HUES64 (cell line): Measurements from ENCODE around the gene TBC1D17.

Experiments used
- H3K27ac ChIP-seq: 2 replicates; pipeline ENCODE4 v1.7.0; 2013; ENCODE audit warnings: low read depth, low read length, inconsistent platforms
- H3K27me3 ChIP-seq: 2 replicates; pipeline ENCODE4 v1.6.1; 2013; ENCODE audit warnings: mild to moderate bottlenecking, low read length; ENCODE audit not compliant: insufficient read depth
- H3K36me3 ChIP-seq: 2 replicates; pipeline ENCODE4 v1.6.1; 2013; ENCODE audit warnings: mild to moderate bottlenecking, low read length; ENCODE audit not compliant: insufficient read depth
- H3K4me1 ChIP-seq: 2 replicates; pipeline ENCODE4 v1.6.1; 2013; ENCODE audit warnings: mild to moderate bottlenecking, low read length, moderate library complexity; ENCODE audit not compliant: insufficient read depth
- H3K4me3 ChIP-seq: 2 replicates; pipeline ENCODE4 v1.5.1; 2013; ENCODE audit warnings: mild to moderate bottlenecking, low read length, moderate library complexity
- H3K9ac ChIP-seq: 2 replicates; pipeline ENCODE4 v1.6.1; 2013; ENCODE audit warnings: mild to moderate bottlenecking, low read depth, low read length
- H3K9me3 ChIP-seq: 2 replicates; pipeline ENCODE4 v1.6.1; 2013; ENCODE audit warnings: low read depth, low read length; ENCODE audit not compliant: insufficient read depth
- WGBS: fragments of 150-250, 120-280 bp; methylation state at CpG from one replicate; pipeline ENCODE4 v1.1.7; 2013; ENCODE audit warnings: missing lambda C conversion rate; 5-methylcytosine and 5-hydroxymethylcytosine counted together

The TBC1D17 gene

GRCh38 chr19:49906879-49907564 is 29.5 kb downstream of the TBC1D17 start:
- peaks cover 49% of the 10 kb centered on the region for H3K36me3 ChIP-seq
- no peaks in the 10 kb centered on the region for H3K4me1 ChIP-seq
- no peak overlapping the region for H3K4me3 ChIP-seq
- no peak overlapping the region for H3K9ac ChIP-seq
- no peaks in the 10 kb centered on the region for H3K9me3 ChIP-seq
- H3K27ac ChIP-seq, result peak overlapping the region; percentile 9; the same call in 1 of the 2 replicates
- no peaks in the 10 kb centered on the region for H3K27me3 ChIP-seq
- 89% methylated on average over 16 of the region's 16 CpGs for WGBS

- Histone ChIP-seq H3K4me1 (no peaks in the 10 kb centered on the region), H3K9me3 (no peaks in the 10 kb centered on the region), H3K27me3 (no peaks in the 10 kb centered on the region), H3K9ac (no peak overlapping the region), H3K4me3 (no peak overlapping the region), H3K36me3 (peaks cover 56% of the 10 kb centered on the region), H3K27ac (no peak overlapping the region)
- 95% methylated on average over 23 of the region's 23 CpGs for WGBS
Measured at GRCh38 chr19:49907745-49908446, 30.4 kb downstream of the TBC1D17 start.

GRCh38 chr19:49908480-49909420 is 31.2 kb downstream of the TBC1D17 start:
- Histone ChIP-seq H3K36me3 (peaks cover 62% of the 10 kb centered on the region), H3K27me3 (no peaks in the 10 kb centered on the region), H3K27ac (no peak overlapping the region), H3K4me1 (no peaks in the 10 kb centered on the region), H3K4me3 (no peak overlapping the region), H3K9ac (no peak overlapping the region), H3K9me3 (no peaks in the 10 kb centered on the region)
- 96% methylated on average over 37 of the region's 37 CpGs for WGBS

- no peaks in the 10 kb centered on the region for H3K4me1 ChIP-seq
- H3K4me3 ChIP-seq, result no peak overlapping the region
- H3K9ac ChIP-seq, result no peak overlapping the region
- H3K27ac ChIP-seq, result no peak overlapping the region
- no peaks in the 10 kb centered on the region for H3K9me3 ChIP-seq
- 93% methylated on average over 5 of the region's 5 CpGs for WGBS
- peaks cover 74% of the 10 kb centered on the region for H3K36me3 ChIP-seq
- no peaks in the 10 kb centered on the region for H3K27me3 ChIP-seq
Measured at GRCh38 chr19:49910179-49910578, 32.7 kb downstream of the TBC1D17 start.

- peaks cover 82% of the 10 kb centered on the region for H3K36me3 ChIP-seq
- H3K9ac ChIP-seq, result no peak overlapping the region
- H3K27ac ChIP-seq, result no peak overlapping the region
- no peaks in the 10 kb centered on the region for H3K4me1 ChIP-seq
- H3K4me3 ChIP-seq, result no peak overlapping the region
- no peaks in the 10 kb centered on the region for H3K9me3 ChIP-seq
- WGBS, result 84% methylated on average over 9 of the region's 9 CpGs
- no peaks in the 10 kb centered on the region for H3K27me3 ChIP-seq
Measured at GRCh38 chr19:49911381-49912145, 34.1 kb downstream of the TBC1D17 start.

GRCh38 chr19:49912965-49913685 is 35.6 kb downstream of the TBC1D17 start:
- H3K9ac ChIP-seq, result no peak overlapping the region

GRCh38 chr19:49913720-49914119 is 36.2 kb downstream of the TBC1D17 start:
- H3K4me3 ChIP-seq, result no peak overlapping the region
- peaks cover 77% of the 10 kb centered on the region for H3K36me3 ChIP-seq
- H3K27me3 ChIP-seq, result no peaks in the 10 kb centered on the region
- H3K9ac ChIP-seq, result no peak overlapping the region
- WGBS, result 94% methylated on average over 10 of the region's 10 CpGs
- no peaks in the 10 kb centered on the region for H3K9me3 ChIP-seq
- 0 out of 2 replicates have a peak, but pooled peaks cover 3% of the 10 kb centered on the region for H3K4me1 ChIP-seq
- no peak overlapping the region for H3K27ac ChIP-seq

More at GRCh38 chr19:49912965-49913685, 35.6 kb downstream of the TBC1D17 start:
- Histone ChIP-seq H3K36me3 (peaks cover 78% of the 10 kb centered on the region), H3K27ac (no peak overlapping the region), H3K9me3 (no peaks in the 10 kb centered on the region), H3K4me3 (no peak overlapping the region), H3K4me1 (0 out of 2 replicates have a peak, but pooled peaks cover 3% of the 10 kb centered on the region), H3K27me3 (no peaks in the 10 kb centered on the region)
- WGBS, result 91% methylated on average over 21 of the region's 21 CpGs

GRCh38 chr19:49915271-49915670 is 37.8 kb downstream of the TBC1D17 start:
- WGBS, result 97% methylated on average over 6 of the region's 6 CpGs
- Histone ChIP-seq H3K27me3 (no peaks in the 10 kb centered on the region), H3K36me3 (peaks cover 66% of the 10 kb centered on the region), H3K4me3 (no peak overlapping the region), H3K4me1 (0 out of 2 replicates have a peak, but pooled peaks cover 3% of the 10 kb centered on the region), H3K9me3 (no peaks in the 10 kb centered on the region), H3K9ac (no peak overlapping the region), H3K27ac (no peak overlapping the region)

- H3K4me3 ChIP-seq, result no peak overlapping the region
- 85% methylated on average over 21 of the region's 21 CpGs for WGBS
- H3K36me3 ChIP-seq, result peaks cover 64% of the 10 kb centered on the region
- no peaks in the 10 kb centered on the region for H3K9me3 ChIP-seq
- peaks cover 7% of the 10 kb centered on the region; the same call in 1 of the 2 replicates for H3K4me1 ChIP-seq
- H3K9ac ChIP-seq, result no peak overlapping the region
- H3K27ac ChIP-seq, result no peak overlapping the region
- no peaks in the 10 kb centered on the region for H3K27me3 ChIP-seq
Measured at GRCh38 chr19:49916839-49917733, 39.6 kb downstream of the TBC1D17 start.
